ENCODE data around the gene ELMO1.

ELMO1 gene

GRCh38 chr7:37037286-37037685 lies 411.4 kb downstream of the ELMO1 start:
- no peak for DNase-seq

- no peak for DNase-seq
Measured at GRCh38 chr7:37035631-37036030, 413.0 kb downstream of the ELMO1 start.

- DNase-seq = no peak
Measured at GRCh38 chr7:37033141-37033540, 415.5 kb downstream of the ELMO1 start.

- no peak for DNase-seq
Measured at GRCh38 chr7:37032258-37032601, 416.4 kb downstream of the ELMO1 start.

GRCh38 chr7:37031571-37032257 lies 416.9 kb downstream of the ELMO1 start:
- no peak for DNase-seq

- no peak for DNase-seq
Measured at GRCh38 chr7:37028909-37029440, 419.7 kb downstream of the ELMO1 start.

- DNase-seq = no peak
Measured at GRCh38 chr7:37027557-37028341, 420.9 kb downstream of the ELMO1 start.

- no peak for DNase-seq
Measured at GRCh38 chr7:37027104-37027503, 421.6 kb downstream of the ELMO1 start.

- DNase-seq = no peak
Measured at GRCh38 chr7:37018954-37019353, 429.7 kb downstream of the ELMO1 start.

GRCh38 chr7:37016064-37016878 lies 432.4 kb downstream of the ELMO1 start:
- no peak for DNase-seq

GRCh38 chr7:37015353-37016034 lies 433.2 kb downstream of the ELMO1 start:
- DNase-seq = no peak

GRCh38 chr7:37013771-37014170 lies 434.9 kb downstream of the ELMO1 start:
- no peak for DNase-seq

GRCh38 chr7:37011151-37011890 lies 437.3 kb downstream of the ELMO1 start:
- no peak for DNase-seq

- DNase-seq = no peak
Measured at GRCh38 chr7:37009125-37009675, 439.5 kb downstream of the ELMO1 start.

- DNase-seq = no peak
Measured at GRCh38 chr7:37007691-37008090, 441.0 kb downstream of the ELMO1 start.

- no peak for DNase-seq
Measured at GRCh38 chr7:37007268-37007667, 441.4 kb downstream of the ELMO1 start.

- DNase-seq = no peak
Measured at GRCh38 chr7:37006764-37007163, 441.9 kb downstream of the ELMO1 start.

GRCh38 chr7:37000511-37000910 lies 448.2 kb downstream of the ELMO1 start:
- no peak for DNase-seq

- no peak for DNase-seq
Measured at GRCh38 chr7:36999626-37000485, 448.8 kb downstream of the ELMO1 start.

- no peak for DNase-seq
Measured at GRCh38 chr7:36995776-36996175, 452.9 kb downstream of the ELMO1 start.
